Measurements from ENCODE around the gene POLR2F.

POLR2F gene

GRCh38 chr22:37953437-37954179 is at the start of gene POLR2F, which contains the start of gene C22orf23:
Gene POLR2F, plus strand, starts transcription at chr22:37953699. Its CDS starts 89 bp downstream, at chr22:37953788.
Gene C22orf23, minus strand, starts transcription at chr22:37953601. Its CDS starts 452 bp downstream, at chr22:37953149.
- peak within 1 kb of the TSS; percentile 62 for H3K9ac ChIP-seq (ENCODE audit: low read depth, low read length)
- peak within 1 kb of the TSS; percentile 86 for H3K4me3 ChIP-seq (ENCODE audit: low read depth, low read length)
- H3K36me3 ChIP-seq (ENCODE audit: control insufficient read depth, insufficient read depth, low read length), result peaks cover 20% of the 10 kb centered on the region
- H3K27ac ChIP-seq (ENCODE audit: low read depth, low read length), result peak within 1 kb of the TSS; percentile 32
- H3K9me3 ChIP-seq (ENCODE audit: control insufficient read depth, insufficient read depth, low read length), result no peaks in the 10 kb centered on the region
- H3K4me1 ChIP-seq (ENCODE audit: control insufficient read depth, insufficient read depth, low read length), result peaks cover 7% of the 10 kb centered on the region; the same call in 1 of the 2 replicates
- peaks cover 8% of the 10 kb centered on the region for H3K27me3 ChIP-seq (ENCODE audit: control insufficient read depth, insufficient read depth, low read length)

- H3K9me3 ChIP-seq (ENCODE audit: control insufficient read depth, insufficient read depth, low read length), result no peaks in the 10 kb centered on the region
- H3K4me1 ChIP-seq (ENCODE audit: control insufficient read depth, insufficient read depth, low read length), result peaks cover 17% of the 10 kb centered on the region
- no peaks in the 10 kb centered on the region for H3K27me3 ChIP-seq (ENCODE audit: control insufficient read depth, insufficient read depth, low read length)
- H3K4me3 ChIP-seq (ENCODE audit: low read depth, low read length), result peak overlapping the region; percentile 72
- H3K36me3 ChIP-seq (ENCODE audit: control insufficient read depth, insufficient read depth, low read length), result no peaks in the 10 kb centered on the region
- peak overlapping the region; percentile 83 for H3K27ac ChIP-seq (ENCODE audit: low read depth, low read length)
- peak overlapping the region; percentile 72; the same call in 1 of the 2 replicates for H3K9ac ChIP-seq (ENCODE audit: low read depth, low read length)
These were observed 48.6 kb upstream of the POLR2F start for GRCh38 chr22:37904572-37905533.

- H3K27me3 ChIP-seq (ENCODE audit: control insufficient read depth, insufficient read depth, low read length), result no peaks in the 10 kb centered on the region
- H3K4me1 ChIP-seq (ENCODE audit: control insufficient read depth, insufficient read depth, low read length), result peaks cover 26% of the 10 kb centered on the region
- no peaks in the 10 kb centered on the region for H3K9me3 ChIP-seq (ENCODE audit: control insufficient read depth, insufficient read depth, low read length)
- H3K4me3 ChIP-seq (ENCODE audit: low read depth, low read length), result peak within 1 kb of the TSS; percentile 72
- peak within 1 kb of the TSS; percentile 74; the same call in 1 of the 2 replicates for H3K9ac ChIP-seq (ENCODE audit: low read depth, low read length)
- H3K36me3 ChIP-seq (ENCODE audit: control insufficient read depth, insufficient read depth, low read length), result no peaks in the 10 kb centered on the region
- H3K27ac ChIP-seq (ENCODE audit: low read depth, low read length), result peak within 1 kb of the TSS; percentile 83
These were observed 47.8 kb upstream of the POLR2F start, which contains the start of gene MICALL1 for GRCh38 chr22:37905534-37906363. Gene MICALL1, plus strand, starts transcription at chr22:37906297. Its CDS starts 126 bp downstream, at chr22:37906423.

- H3K9me3 ChIP-seq (ENCODE audit: control insufficient read depth, insufficient read depth, low read length), result no peaks in the 10 kb centered on the region
- peak overlapping the region; percentile 72 for H3K4me3 ChIP-seq (ENCODE audit: low read depth, low read length)
- peak overlapping the region; percentile 74; the same call in 1 of the 2 replicates for H3K9ac ChIP-seq (ENCODE audit: low read depth, low read length)
- no peaks in the 10 kb centered on the region for H3K27me3 ChIP-seq (ENCODE audit: control insufficient read depth, insufficient read depth, low read length)
- H3K4me1 ChIP-seq (ENCODE audit: control insufficient read depth, insufficient read depth, low read length), result peaks cover 33% of the 10 kb centered on the region
- no peaks in the 10 kb centered on the region for H3K36me3 ChIP-seq (ENCODE audit: control insufficient read depth, insufficient read depth, low read length)
- peak overlapping the region; percentile 47 for H3K27ac ChIP-seq (ENCODE audit: low read depth, low read length)
These were observed 47.0 kb upstream of the POLR2F start for GRCh38 chr22:37906364-37907008.

GRCh38 chr22:37907036-37907954 is 46.2 kb upstream of the POLR2F start:
- H3K9ac ChIP-seq (ENCODE audit: low read depth, low read length), result 0 out of 2 replicates have a peak overlapping the region, but pooled peaks have one; percentile 24
- peak overlapping the region; percentile 72 for H3K4me3 ChIP-seq (ENCODE audit: low read depth, low read length)
- peaks cover 38% of the 10 kb centered on the region for H3K4me1 ChIP-seq (ENCODE audit: control insufficient read depth, insufficient read depth, low read length)
- no peaks in the 10 kb centered on the region for H3K9me3 ChIP-seq (ENCODE audit: control insufficient read depth, insufficient read depth, low read length)
- no peak overlapping the region for H3K27ac ChIP-seq (ENCODE audit: low read depth, low read length)
- H3K36me3 ChIP-seq (ENCODE audit: control insufficient read depth, insufficient read depth, low read length), result peaks cover 1% of the 10 kb centered on the region; the same call in 1 of the 2 replicates
- no peaks in the 10 kb centered on the region for H3K27me3 ChIP-seq (ENCODE audit: control insufficient read depth, insufficient read depth, low read length)

- no peaks in the 10 kb centered on the region for H3K27me3 ChIP-seq (ENCODE audit: control insufficient read depth, insufficient read depth, low read length)
- H3K4me3 ChIP-seq (ENCODE audit: low read depth, low read length), result no peak overlapping the region
- H3K36me3 ChIP-seq (ENCODE audit: control insufficient read depth, insufficient read depth, low read length), result peaks cover 12% of the 10 kb centered on the region
- no peaks in the 10 kb centered on the region for H3K9me3 ChIP-seq (ENCODE audit: control insufficient read depth, insufficient read depth, low read length)
- H3K27ac ChIP-seq (ENCODE audit: low read depth, low read length), result no peak overlapping the region
- no peak overlapping the region for H3K9ac ChIP-seq (ENCODE audit: low read depth, low read length)
- peaks cover 37% of the 10 kb centered on the region for H3K4me1 ChIP-seq (ENCODE audit: control insufficient read depth, insufficient read depth, low read length)
These were observed 43.7 kb upstream of the POLR2F start for GRCh38 chr22:37909766-37910165.

- H3K4me1 ChIP-seq (ENCODE audit: control insufficient read depth, insufficient read depth, low read length), result peaks cover 29% of the 10 kb centered on the region
- no peaks in the 10 kb centered on the region for H3K27me3 ChIP-seq (ENCODE audit: control insufficient read depth, insufficient read depth, low read length)
- H3K4me3 ChIP-seq (ENCODE audit: low read depth, low read length), result no peak overlapping the region
- no peaks in the 10 kb centered on the region for H3K9me3 ChIP-seq (ENCODE audit: control insufficient read depth, insufficient read depth, low read length)
- peaks cover 20% of the 10 kb centered on the region for H3K36me3 ChIP-seq (ENCODE audit: control insufficient read depth, insufficient read depth, low read length)
- no peak overlapping the region for H3K9ac ChIP-seq (ENCODE audit: low read depth, low read length)
- H3K27ac ChIP-seq (ENCODE audit: low read depth, low read length), result peak overlapping the region; percentile 53
These were observed 42.4 kb upstream of the POLR2F start for GRCh38 chr22:37910890-37911672.

GRCh38 chr22:37911697-37912096 is 41.8 kb upstream of the POLR2F start:
- Histone ChIP-seq H3K27ac (ENCODE audit: low read depth, low read length) (peak overlapping the region; percentile 53), H3K27me3 (ENCODE audit: control insufficient read depth, insufficient read depth, low read length) (no peaks in the 10 kb centered on the region), H3K9me3 (ENCODE audit: control insufficient read depth, insufficient read depth, low read length) (no peaks in the 10 kb centered on the region), H3K9ac (ENCODE audit: low read depth, low read length) (no peak overlapping the region), H3K4me1 (ENCODE audit: control insufficient read depth, insufficient read depth, low read length) (peaks cover 29% of the 10 kb centered on the region), H3K4me3 (ENCODE audit: low read depth, low read length) (no peak overlapping the region), H3K36me3 (ENCODE audit: control insufficient read depth, insufficient read depth, low read length) (peaks cover 25% of the 10 kb centered on the region)

GRCh38 chr22:37912171-37912570 is 41.3 kb upstream of the POLR2F start:
- peaks cover 25% of the 10 kb centered on the region for H3K4me1 ChIP-seq (ENCODE audit: control insufficient read depth, insufficient read depth, low read length)
- H3K4me3 ChIP-seq (ENCODE audit: low read depth, low read length), result no peak overlapping the region
- no peaks in the 10 kb centered on the region for H3K27me3 ChIP-seq (ENCODE audit: control insufficient read depth, insufficient read depth, low read length)
- no peaks in the 10 kb centered on the region for H3K9me3 ChIP-seq (ENCODE audit: control insufficient read depth, insufficient read depth, low read length)
- H3K9ac ChIP-seq (ENCODE audit: low read depth, low read length), result no peak overlapping the region
- no peak overlapping the region for H3K27ac ChIP-seq (ENCODE audit: low read depth, low read length)
- peaks cover 26% of the 10 kb centered on the region for H3K36me3 ChIP-seq (ENCODE audit: control insufficient read depth, insufficient read depth, low read length)

All from HUES48 (cell line).